ENCODE results near the gene SEM1. TPM values are rescaled to one million over a fixed set of nuclear protein-coding genes. Genes with fewer than 3 reads are reported as not detected.

SEM1 gene
- polyA plus RNA-seq, 2 of the 4 experiments (the other 2 are of a cell fraction) = 235 to 859 TPM

GRCh38 chr7:96654630-96655188, 54.9 kb downstream of the SEM1 start (continued):
- TF ChIP-seq ELK1 (IDR thresholded peaks at IDR 0.05; ENCODE audit: low read depth, low read length) (no peak), HOXA7 (CRISPR knock-in tag; IDR thresholded peaks at IDR 0.05) (no peak), MYC (IDR thresholded peaks at IDR 0.05; ENCODE audit: borderline replicate concordance, low read length) (no peak)

- FAIRE-seq (no peak), DNase-seq (ENCODE audit: low read depth in 1 of 2, low spot score in 1 of 2) (no peak), ATAC-seq (no peak)
- CTCF ChIA-PET = no interaction called here
- no peak overlapping the region for H3K4me3 ChIP-seq
- 34% methylated on average over 1 of the region's 1 CpG for WGBS (ENCODE audit: missing lambda C conversion rate)
- POLR2A ChIA-PET = no interaction called here
- H3K4me2 ChIP-seq = no peak overlapping the region
- no peak overlapping the region for H3K27ac ChIP-seq
- TF ChIP-seq JUN (IDR thresholded peaks at IDR 0.05) (no peak), PBX3 (IDR thresholded peaks at IDR 0.05) (no peak), HMGXB4 (CRISPR knock-in tag; IDR thresholded peaks at IDR 0.05; ENCODE audit: borderline replicate concordance) (no peak), HOXA7 (CRISPR knock-in tag; IDR thresholded peaks at IDR 0.05) (no peak), EHMT2 (IDR thresholded peaks at IDR 0.05; ENCODE audit: low read depth) (no peak), E2F6 (IDR thresholded peaks at IDR 0.05; ENCODE audit: borderline replicate concordance, low read depth) (no peak), HOXB5 (CRISPR knock-in tag; IDR thresholded peaks at IDR 0.05) (no peak), CBX2 (IDR thresholded peaks at IDR 0.05; ENCODE audit: borderline replicate concordance, low read depth) (no peak), EHF (CRISPR knock-in tag; IDR thresholded peaks at IDR 0.05) (no peak), NPAS2 (CRISPR knock-in tag; IDR thresholded peaks at IDR 0.05; ENCODE audit: borderline replicate concordance) (no peak), BCL3 (IDR thresholded peaks at IDR 0.05) (no peak), FOSB (CRISPR knock-in tag; IDR thresholded peaks at IDR 0.05) (no peak), RFX5 (IDR thresholded peaks at IDR 0.05) (no peak), PHF8 (IDR thresholded peaks at IDR 0.05; ENCODE audit: borderline replicate concordance, low read depth) (no peak), RNF2 (IDR thresholded peaks at IDR 0.05; ENCODE audit: borderline replicate concordance, low read depth) (no peak), HOXB13 (CRISPR knock-in tag; IDR thresholded peaks at IDR 0.05; ENCODE audit: low read depth) (no peak), HES2 (IDR thresholded peaks at IDR 0.05) (no peak), NR3C1 (IDR thresholded peaks at IDR 0.05) (no peak), NFE2L2 (conservative IDR thresholded peaks at IDR 0.05; ENCODE audit: low read length) (no peak)
- no peaks in the 10 kb centered on the region for H3K4me1 ChIP-seq
- H3K9me3 ChIP-seq = no peaks in the 10 kb centered on the region
Measured at GRCh38 chr7:96649981-96650380, 59.7 kb downstream of the SEM1 start.

Measured in A549 (cell line).